GM11168 (cell line): Measurements from ENCODE around the gene GOLGA8M.
"Not testable (repeated sequence)": the region's sequence is repeated elsewhere in the genome, so short reads cannot be mapped to it uniquely, and the experiment has no call there.

Source experiments
- in situ Hi-C: fragments of 300-500 bp; cut with MboI; formaldehyde crosslinking; loops from one replicate; pipeline ENCODE4 v1.12.0; 2022; ENCODE audit warnings: low sequenced_read_pairs; ENCODE audit not compliant: unreplicated experiment

The GOLGA8M gene

DNA sequence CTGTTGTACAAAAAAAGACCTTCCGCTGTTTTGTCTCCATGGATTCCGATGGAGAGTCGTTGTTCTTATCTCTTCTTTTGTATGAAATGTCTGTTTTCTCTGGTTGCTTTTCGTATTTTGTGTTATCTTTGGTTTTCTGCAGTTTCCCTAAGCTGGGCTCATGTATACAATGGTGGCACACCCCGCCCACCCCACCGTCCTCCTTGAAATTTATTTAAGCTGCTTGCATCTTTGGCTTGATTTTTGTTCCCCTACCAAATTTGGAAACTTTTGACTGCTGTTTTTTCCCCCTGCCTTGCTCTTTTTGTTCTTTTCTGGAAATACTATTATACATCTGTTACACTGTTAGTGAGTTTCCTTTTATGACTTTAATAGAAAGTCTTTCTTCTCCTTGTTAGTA is 47.6 kb downstream of the GOLGA8M start:
- in situ Hi-C loops, result loop anchor here (10.0 kb wide), 1 partner anchor 460 kb away; no protein-coding TSS in a partner anchor

DNA sequence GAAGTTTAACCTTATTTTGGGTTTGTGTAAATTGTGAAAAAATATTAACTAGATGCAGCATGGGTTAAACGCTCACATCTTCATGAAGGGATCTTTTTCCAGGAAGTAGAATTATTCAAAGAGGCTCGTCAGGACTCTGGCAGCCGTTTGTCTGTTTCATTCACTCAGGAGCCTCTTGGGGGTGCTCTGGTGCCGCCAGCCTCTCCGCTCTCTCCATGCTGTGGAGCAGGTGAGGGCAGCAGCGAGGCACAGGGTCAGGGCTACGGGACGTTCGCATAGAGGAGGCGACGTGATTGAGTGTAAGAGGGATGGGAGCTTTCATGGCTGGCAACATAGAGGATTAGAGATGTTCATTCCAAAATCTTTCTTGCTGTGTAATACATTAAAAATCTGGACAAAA is 48.5 kb downstream of the GOLGA8M start:
- in situ Hi-C loops, result loop anchor here (10.0 kb wide), 1 partner anchor 459 kb away; no protein-coding TSS in a partner anchor

GRCh38 chr15:28660750-28661149 is 51.5 kb downstream of the GOLGA8M start:
- in situ Hi-C loops, result loop anchor here (10.0 kb wide), 1 partner anchor 456 kb away; no protein-coding TSS in a partner anchor

GRCh38 chr15:28656018-28656360 is 56.2 kb downstream of the GOLGA8M start:
- in situ Hi-C loops, result not testable (repeated sequence)

- in situ Hi-C loops, result not testable (repeated sequence)
Observed at GRCh38 chr15:28655329-28656017, 56.7 kb downstream of the GOLGA8M start.

- in situ Hi-C loops, result not testable (repeated sequence)
Observed at GRCh38 chr15:28654194-28654593, 58.0 kb downstream of the GOLGA8M start.

DNA sequence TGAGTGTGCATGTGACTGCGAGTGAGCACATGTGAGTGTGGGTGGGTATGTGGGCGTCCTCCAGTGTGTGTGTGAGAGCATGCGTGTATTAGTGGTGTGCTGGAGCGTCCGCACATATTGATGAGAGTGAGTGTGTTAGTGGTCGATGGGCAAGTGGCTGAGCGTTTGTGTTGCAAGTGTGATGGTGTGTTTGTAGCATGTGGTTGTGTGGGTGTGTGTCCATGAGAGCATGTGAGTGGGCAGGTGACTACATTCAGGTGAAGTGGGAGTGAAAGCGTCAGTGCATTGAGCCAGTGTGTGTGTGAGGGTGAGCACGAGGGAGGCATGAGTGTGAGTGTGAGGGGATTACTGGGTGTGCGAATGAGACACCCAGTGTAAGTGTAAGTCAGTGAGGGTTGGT is 59.7 kb downstream of the GOLGA8M start:
- in situ Hi-C loops, result not testable (repeated sequence)
